Neural cell (in vitro differentiated cells): ENCODE data around the gene KRT27. TPM values are rescaled to one million over a fixed set of nuclear protein-coding genes. Genes with fewer than 3 reads are reported as not detected.

Experiments used
- H2AFZ ChIP-seq: fragments of 200-600, 300-800 bp; sonication (generic), shearing (Covaris generic); 2 replicates; pipeline ENCODE4 v1.6.0; 2014; ENCODE audit warnings: low read depth, mild to moderate bottlenecking, antibody characterized with exemption, low read length, moderate library complexity
- H3F3A ChIP-seq: fragments of 200-600 bp; shearing (Covaris generic); 2 replicates; pipeline ENCODE4 v1.6.1; 2016; ENCODE audit warnings: mild to moderate bottlenecking, moderate library complexity, mixed read lengths, antibody characterized with exemption, low read length; ENCODE audit not compliant: insufficient read depth, poor library complexity, severe bottlenecking
- H3K27ac ChIP-seq: fragments of 200-600, 300-800 bp; sonication (generic), shearing (Covaris generic); 2 replicates; pipeline ENCODE4 v1.5.1; 2014; ENCODE audit warnings: mild to moderate bottlenecking, low read length, moderate library complexity
- H3K27me3 ChIP-seq: fragments of 300-800, 200-600 bp; sonication (generic), shearing (Covaris generic); 2 replicates; pipeline ENCODE4 v1.6.0; 2014; ENCODE audit warnings: mild to moderate bottlenecking, low read depth, low read length, moderate library complexity; ENCODE audit not compliant: insufficient read depth
- H3K36me3 ChIP-seq: fragments of 300-800, 200-600 bp; sonication (generic), shearing (Covaris generic); 2 replicates; pipeline ENCODE4 v1.5.1; 2014; ENCODE audit warnings: mild to moderate bottlenecking, antibody characterized with exemption, low read length, moderate library complexity; ENCODE audit not compliant: insufficient read depth
- H3K4me2 ChIP-seq: fragments of 300-800, 200-600 bp; sonication (generic), shearing (Covaris generic); 2 replicates; pipeline ENCODE4 v1.6.0; 2014; ENCODE audit warnings: mild to moderate bottlenecking, low read length
- H3K4me3 ChIP-seq: fragments of 300-800, 200-600 bp; sonication (generic), shearing (Covaris generic); 2 replicates; pipeline ENCODE4 v1.5.1; 2014; ENCODE audit warnings: mild to moderate bottlenecking, low read length, moderate library complexity
- H3K79me2 ChIP-seq: fragments of 200-600 bp; shearing (Covaris generic); replicated peaks from 2 replicates; pipeline ENCODE4 v1.6.0; 2014; ENCODE audit warnings: mild to moderate bottlenecking, low read length, moderate library complexity; ENCODE audit not compliant: insufficient read depth
- H3K9ac ChIP-seq: fragments of 300-800, 200-600 bp; sonication (generic), shearing (Covaris generic); 2 replicates; pipeline ENCODE4 v1.6.1; 2016; ENCODE audit warnings: mild to moderate bottlenecking, low read length, mixed read lengths
- H3K9me2 ChIP-seq: fragments of 200-600 bp; shearing (Covaris generic); 2 replicates; pipeline ENCODE4 v1.6.1; 2016; ENCODE audit warnings: mild to moderate bottlenecking, low read length, mixed read lengths; ENCODE audit not compliant: insufficient read depth
- H3K9me3 ChIP-seq: fragments of 200-600, 300-800 bp; sonication (generic), shearing (Covaris generic); 2 replicates; pipeline ENCODE4 v1.6.1; 2016; ENCODE audit warnings: mild to moderate bottlenecking, mixed run types, low read length, moderate library complexity, mixed read lengths
- H4K20me1 ChIP-seq: fragments of 200-600 bp; shearing (Covaris generic); 2 replicates; pipeline ENCODE4 v1.6.1; 2016; ENCODE audit warnings: mild to moderate bottlenecking, mixed run types; ENCODE audit not compliant: insufficient read depth
- CTCF ChIP-seq: fragments of 450-650 bp; IDR thresholded peaks from 2 replicates; pipeline ENCODE4 v1.5.1; 2014; ENCODE audit warnings: antibody characterized with exemption, mild to moderate bottlenecking, moderate library complexity; ENCODE audit not compliant: poor library complexity, severe bottlenecking
- EP300 ChIP-seq: fragments of 450-650 bp; conservative IDR thresholded peaks from 2 replicates; pipeline ENCODE4 v1.6.1; 2014; ENCODE audit warnings: antibody characterized with exemption, mild to moderate bottlenecking, moderate library complexity; ENCODE audit not compliant: poor library complexity, severe bottlenecking
- EZH2 ChIP-seq: fragments of 200-600, 300-800 bp; shearing (Covaris generic), sonication (generic); IDR thresholded peaks from 2 replicates; pipeline ENCODE4 v1.6.1; 2014; ENCODE audit warnings: antibody characterized with exemption, low read length, borderline replicate concordance, mild to moderate bottlenecking; ENCODE audit not compliant: insufficient read depth, poor library complexity, severe bottlenecking
- MXI1 ChIP-seq: fragments of 450-650 bp; conservative IDR thresholded peaks from 2 replicates; pipeline ENCODE4 v1.6.1; 2014; ENCODE audit warnings: antibody characterized with exemption, mild to moderate bottlenecking; ENCODE audit not compliant: poor library complexity, severe bottlenecking
- POLR2AphosphoS5 ChIP-seq: IDR thresholded peaks from 2 replicates; pipeline ENCODE4 v1.6.1; 2012
- RAD21 ChIP-seq: fragments of 450-650 bp; conservative IDR thresholded peaks from 2 replicates; pipeline ENCODE4 v1.6.1; 2014; ENCODE audit warnings: antibody characterized with exemption, mild to moderate bottlenecking, moderate library complexity
- SMC3 ChIP-seq: fragments of 450-650 bp; conservative IDR thresholded peaks from 2 replicates; pipeline ENCODE4 v1.6.1; 2014; ENCODE audit warnings: antibody characterized with exemption, mild to moderate bottlenecking, moderate library complexity; ENCODE audit not compliant: poor library complexity
- TAF1 ChIP-seq: IDR thresholded peaks from 2 replicates; pipeline ENCODE4 v1.6.1; 2012; ENCODE audit warnings: low read depth
- polyA plus RNA-seq: library from polyadenylated mRNA; depleted of rRNA; stranded (reverse); fragments of >200 nt; gene quantifications from 2 replicates; pipeline ENCODE4 v1.2.3, GENCODE V29; 2014
- TF ChIP-seq, protein P1 (sequence below): IDR thresholded peaks from 2 replicates; pipeline ENCODE4 v1.6.1; 2012; ENCODE audit warnings: borderline replicate concordance

KRT27 gene
- polyA plus RNA-seq, 1 donor from 2014 or later: not detected

GRCh38 chr17:40828454-40829044, 46.2 kb upstream of the KRT27 start:
- Histone ChIP-seq H3K4me2 (no peak overlapping the region), H3K79me2 (no peaks in the 10 kb centered on the region), H3K9me2 (no peaks in the 10 kb centered on the region), H4K20me1 (no peaks in the 10 kb centered on the region), H3F3A (no peaks in the 10 kb centered on the region), H3K9me3 (no peaks in the 10 kb centered on the region), H3K36me3 (no peaks in the 10 kb centered on the region), H2AFZ (no peak overlapping the region), H3K27me3 (no peaks in the 10 kb centered on the region), H3K4me3 (no peak overlapping the region), H3K27ac (no peak overlapping the region), H3K9ac (no peak overlapping the region)
- TF ChIP-seq MXI1 (no peak), TAF1 (no peak), EZH2 (no peak), POLR2AphosphoS5 (no peak), EP300 (no peak), SMC3 (no peak), CTCF (no peak)
- TF ChIP-seq, protein P1, sequence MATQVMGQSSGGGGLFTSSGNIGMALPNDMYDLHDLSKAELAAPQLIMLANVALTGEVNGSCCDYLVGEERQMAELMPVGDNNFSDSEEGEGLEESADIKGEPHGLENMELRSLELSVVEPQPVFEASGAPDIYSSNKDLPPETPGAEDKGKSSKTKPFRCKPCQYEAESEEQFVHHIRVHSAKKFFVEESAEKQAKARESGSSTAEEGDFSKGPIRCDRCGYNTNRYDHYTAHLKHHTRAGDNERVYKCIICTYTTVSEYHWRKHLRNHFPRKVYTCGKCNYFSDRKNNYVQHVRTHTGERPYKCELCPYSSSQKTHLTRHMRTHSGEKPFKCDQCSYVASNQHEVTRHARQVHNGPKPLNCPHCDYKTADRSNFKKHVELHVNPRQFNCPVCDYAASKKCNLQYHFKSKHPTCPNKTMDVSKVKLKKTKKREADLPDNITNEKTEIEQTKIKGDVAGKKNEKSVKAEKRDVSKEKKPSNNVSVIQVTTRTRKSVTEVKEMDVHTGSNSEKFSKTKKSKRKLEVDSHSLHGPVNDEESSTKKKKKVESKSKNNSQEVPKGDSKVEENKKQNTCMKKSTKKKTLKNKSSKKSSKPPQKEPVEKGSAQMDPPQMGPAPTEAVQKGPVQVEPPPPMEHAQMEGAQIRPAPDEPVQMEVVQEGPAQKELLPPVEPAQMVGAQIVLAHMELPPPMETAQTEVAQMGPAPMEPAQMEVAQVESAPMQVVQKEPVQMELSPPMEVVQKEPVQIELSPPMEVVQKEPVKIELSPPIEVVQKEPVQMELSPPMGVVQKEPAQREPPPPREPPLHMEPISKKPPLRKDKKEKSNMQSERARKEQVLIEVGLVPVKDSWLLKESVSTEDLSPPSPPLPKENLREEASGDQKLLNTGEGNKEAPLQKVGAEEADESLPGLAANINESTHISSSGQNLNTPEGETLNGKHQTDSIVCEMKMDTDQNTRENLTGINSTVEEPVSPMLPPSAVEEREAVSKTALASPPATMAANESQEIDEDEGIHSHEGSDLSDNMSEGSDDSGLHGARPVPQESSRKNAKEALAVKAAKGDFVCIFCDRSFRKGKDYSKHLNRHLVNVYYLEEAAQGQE: no peak

DNA sequence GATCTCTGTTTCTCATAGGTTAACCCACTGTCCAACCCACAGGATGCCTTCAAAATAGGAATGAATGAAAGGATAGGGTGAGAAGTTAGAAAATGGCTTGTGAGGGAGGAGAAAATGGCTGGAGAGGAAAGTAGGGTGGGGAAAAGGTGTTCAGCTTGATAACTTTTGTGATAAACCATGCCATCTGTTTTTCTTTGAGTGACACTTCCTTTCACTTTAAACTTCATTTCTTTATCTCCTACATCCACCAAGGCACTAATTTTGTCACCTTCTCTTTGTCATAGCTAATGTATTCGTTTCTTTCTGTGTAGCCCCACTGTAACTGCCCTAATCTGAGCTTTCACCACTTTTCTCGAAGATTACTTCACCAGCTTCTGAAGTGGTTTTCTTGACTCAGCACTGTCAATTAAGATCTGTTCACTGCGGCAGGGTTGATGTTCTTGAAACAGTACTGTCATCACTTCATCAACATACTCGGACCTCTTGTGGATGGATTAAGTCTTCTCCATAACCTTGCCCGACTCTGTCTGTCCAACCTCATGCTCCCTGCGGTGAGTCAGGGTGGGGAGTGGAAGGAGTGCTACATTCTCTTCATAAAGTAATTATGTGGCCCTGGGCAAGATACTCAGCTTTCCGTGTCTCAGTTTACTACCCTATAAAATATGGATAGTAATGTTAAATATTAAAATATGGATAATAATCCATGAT, 45.5 kb upstream of the KRT27 start:
- Histone ChIP-seq H3K27ac (no peak overlapping the region), H3K79me2 (no peaks in the 10 kb centered on the region), H3K4me2 (no peak overlapping the region), H3F3A (no peaks in the 10 kb centered on the region), H3K9me2 (no peaks in the 10 kb centered on the region), H3K9me3 (no peaks in the 10 kb centered on the region), H2AFZ (no peak overlapping the region), H4K20me1 (no peaks in the 10 kb centered on the region), H3K36me3 (no peaks in the 10 kb centered on the region), H3K27me3 (no peaks in the 10 kb centered on the region), H3K9ac (no peak overlapping the region), H3K4me3 (no peak overlapping the region)
- no peak for TF ChIP-seq SMC3
- TF ChIP-seq, protein P1: no peak
- TF ChIP-seq CTCF: no peak
- TF ChIP-seq EP300: no peak
- TF ChIP-seq MXI1: no peak
- no peak for TF ChIP-seq EZH2
- no peak for TF ChIP-seq RAD21
- TF ChIP-seq POLR2AphosphoS5: no peak
- TF ChIP-seq TAF1: no peak
